Activated CD4-positive, alpha-beta memory T cell treated with anti-CD3 and anti-CD28 coated beads for 36 hours (primary cell): ENCODE data around the gene RBMS3. TPM values are rescaled to one million over a fixed set of nuclear protein-coding genes. Genes with fewer than 3 reads are reported as not detected.

Source experiments
- CTCF ChIA-PET: fragments of 350-600 bp; sonication (Branson Sonifier 250); formaldehyde crosslinking; loops from one replicate; lab custom pipeline; 2021; ENCODE audit warnings: antibody characterized with exemption, inconsistent platforms; lab: Charles Lee
- POLR2A ChIA-PET: fragments of 350-600 bp; sonication (Branson Sonifier 250); formaldehyde crosslinking; loops from one replicate; lab custom pipeline; 2021; ENCODE audit warnings: antibody characterized with exemption; lab: Charles Lee
- DNase-seq: peaks from one replicate; pipeline ENCODE4 v3.0.0-alpha.2; 2020
- H3K27ac Mint-ChIP-seq: one replicate; pipeline ENCODE4 v1.8.0; 2021; ENCODE audit warnings: mixed read lengths
- H3K27me3 Mint-ChIP-seq: one replicate; pipeline ENCODE4 v1.8.0; 2021; ENCODE audit warnings: mixed read lengths
- H3K36me3 Mint-ChIP-seq: one replicate; pipeline ENCODE4 v1.8.0; 2021; ENCODE audit warnings: mixed read lengths
- H3K4me1 Mint-ChIP-seq: one replicate; pipeline ENCODE4 v1.8.0; 2021; ENCODE audit warnings: low read depth, mixed read lengths
- H3K4me3 Mint-ChIP-seq: one replicate; pipeline ENCODE4 v1.8.0; 2021; ENCODE audit warnings: mild to moderate bottlenecking, mixed read lengths
- H3K9me3 Mint-ChIP-seq: one replicate; pipeline ENCODE4 v1.8.0; 2021; ENCODE audit warnings: mixed read lengths
- intact Hi-C: fragments of 100-400 bp; cut with micrococcal nuclease; formaldehyde crosslinking; loops from one replicate; pipeline ENCODE4 v1.15.1; 2023
- total RNA-seq, 2 experiments: library from RNA; stranded (reverse); gene quantifications; one replicate each; pipeline ENCODE4 v1.2.3, GENCODE V29; 2021

RBMS3 gene
- total RNA-seq, 2 experiments from 2014 or later: 1.6 TPM

GRCh38 chr3:29972320-29972993, 691.6 kb downstream of the RBMS3 start:
- Mint-ChIP-seq H3K4me1 (no peaks in the 10 kb centered on the region), H3K36me3 (no peaks in the 10 kb centered on the region), H3K27ac (no peak overlapping the region), H3K4me3 (no peak overlapping the region), H3K27me3 (peaks cover 4% of the 10 kb centered on the region), H3K9me3 (no peaks in the 10 kb centered on the region)
- DNase-seq: no peak
- intact Hi-C loops: no loop called here
- ChIA-PET POLR2A (no interaction called here), CTCF (no interaction called here)

GRCh38 chr3:29973763-29974162, 692.9 kb downstream of the RBMS3 start:
- peaks cover 4% of the 10 kb centered on the region for H3K27me3 Mint-ChIP-seq
- no peaks in the 10 kb centered on the region for H3K4me1 Mint-ChIP-seq
- no peak overlapping the region for H3K4me3 Mint-ChIP-seq
- H3K27ac Mint-ChIP-seq: no peak overlapping the region
- H3K9me3 Mint-ChIP-seq: no peaks in the 10 kb centered on the region
- DNase-seq: no peak
- CTCF ChIA-PET: no interaction called here
- intact Hi-C loops: no loop called here
- no peaks in the 10 kb centered on the region for H3K36me3 Mint-ChIP-seq
- POLR2A ChIA-PET: no interaction called here

GRCh38 chr3:29976871-29977270, 696.0 kb downstream of the RBMS3 start:
- no peaks in the 10 kb centered on the region for H3K36me3 Mint-ChIP-seq
- intact Hi-C loops: no loop called here

GRCh38 chr3:29977360-29977759, 696.5 kb downstream of the RBMS3 start:
- peaks cover 6% of the 10 kb centered on the region for H3K27me3 Mint-ChIP-seq
- POLR2A ChIA-PET: no interaction called here

More at GRCh38 chr3:29976871-29977270, 696.0 kb downstream of the RBMS3 start:
- H3K4me3 Mint-ChIP-seq: no peak overlapping the region
- DNase-seq: no peak
- no peaks in the 10 kb centered on the region for H3K9me3 Mint-ChIP-seq
- ChIA-PET CTCF (no interaction called here), POLR2A (no interaction called here)
- H3K27ac Mint-ChIP-seq: no peak overlapping the region
- peaks cover 6% of the 10 kb centered on the region for H3K27me3 Mint-ChIP-seq
- no peaks in the 10 kb centered on the region for H3K4me1 Mint-ChIP-seq

GRCh38 chr3:29978036-29978435, 697.2 kb downstream of the RBMS3 start:
- H3K36me3 Mint-ChIP-seq: no peaks in the 10 kb centered on the region
- peaks cover 6% of the 10 kb centered on the region for H3K27me3 Mint-ChIP-seq
- H3K4me1 Mint-ChIP-seq: no peaks in the 10 kb centered on the region
- CTCF ChIA-PET: no interaction called here
- no peak overlapping the region for H3K27ac Mint-ChIP-seq
- peaks cover 7% of the 10 kb centered on the region for H3K9me3 Mint-ChIP-seq
- DNase-seq: no peak
- POLR2A ChIA-PET: no interaction called here
- intact Hi-C loops: no loop called here
- H3K4me3 Mint-ChIP-seq: no peak overlapping the region

More at GRCh38 chr3:29977360-29977759, 696.5 kb downstream of the RBMS3 start:
- H3K36me3 Mint-ChIP-seq: no peaks in the 10 kb centered on the region
- no peak overlapping the region for H3K4me3 Mint-ChIP-seq
- intact Hi-C loops: no loop called here
- H3K4me1 Mint-ChIP-seq: no peaks in the 10 kb centered on the region
- H3K27ac Mint-ChIP-seq: no peak overlapping the region
- H3K9me3 Mint-ChIP-seq: peaks cover 2% of the 10 kb centered on the region
- CTCF ChIA-PET: no interaction called here
- DNase-seq: no peak

- Mint-ChIP-seq H3K27ac (no peak overlapping the region), H3K4me1 (no peaks in the 10 kb centered on the region), H3K4me3 (no peak overlapping the region), H3K27me3 (peaks cover 16% of the 10 kb centered on the region), H3K36me3 (no peaks in the 10 kb centered on the region), H3K9me3 (no peaks in the 10 kb centered on the region)
- DNase-seq: no peak
- ChIA-PET POLR2A (no interaction called here), CTCF (no interaction called here)
- intact Hi-C loops: no loop called here
Observed at GRCh38 chr3:29991198-29991597, 710.3 kb downstream of the RBMS3 start.

- Mint-ChIP-seq H3K27me3 (peaks cover 1% of the 10 kb centered on the region), H3K36me3 (no peaks in the 10 kb centered on the region), H3K4me3 (no peak overlapping the region), H3K4me1 (no peaks in the 10 kb centered on the region), H3K9me3 (peaks cover 2% of the 10 kb centered on the region), H3K27ac (no peak overlapping the region)
- ChIA-PET POLR2A (no interaction called here), CTCF (interaction anchor here (1.9 kb wide), 1 partner anchor 10 kb away, joined by 13 read pairs; no protein-coding TSS in a partner anchor)
- DNase-seq: no peak
- intact Hi-C loops: no loop called here
Observed at GRCh38 chr3:30002797-30003196, 721.9 kb downstream of the RBMS3 start.

GRCh38 chr3:30003741-30004140, 722.9 kb downstream of the RBMS3 start:
- CTCF ChIA-PET: interaction anchor here (0.7 to 1.9 kb wide), 2 partner anchors 9 to 110 kb away, joined by 4 to 13 read pairs; no protein-coding TSS in a partner anchor
- H3K4me3 Mint-ChIP-seq: no peak overlapping the region

GRCh38 chr3:30004481-30004880, 723.6 kb downstream of the RBMS3 start:
- intact Hi-C loops: no loop called here
- CTCF ChIA-PET: no interaction called here

More at GRCh38 chr3:30003741-30004140, 722.9 kb downstream of the RBMS3 start:
- intact Hi-C loops: no loop called here
- H3K27ac Mint-ChIP-seq: no peak overlapping the region
- peaks cover 2% of the 10 kb centered on the region for H3K9me3 Mint-ChIP-seq
- POLR2A ChIA-PET: no interaction called here
- no peak for DNase-seq
- H3K4me1 Mint-ChIP-seq: no peaks in the 10 kb centered on the region
- H3K36me3 Mint-ChIP-seq: no peaks in the 10 kb centered on the region
- H3K27me3 Mint-ChIP-seq: peaks cover 4% of the 10 kb centered on the region

GRCh38 chr3:30006111-30006510, 725.2 kb downstream of the RBMS3 start:
- intact Hi-C loops: no loop called here
- no peaks in the 10 kb centered on the region for H3K4me1 Mint-ChIP-seq
- H3K4me3 Mint-ChIP-seq: no peak overlapping the region
- POLR2A ChIA-PET: no interaction called here
- no peak for DNase-seq
- peaks cover 8% of the 10 kb centered on the region for H3K27me3 Mint-ChIP-seq
- no peak overlapping the region for H3K27ac Mint-ChIP-seq
- CTCF ChIA-PET: no interaction called here
- H3K9me3 Mint-ChIP-seq: no peaks in the 10 kb centered on the region
- no peaks in the 10 kb centered on the region for H3K36me3 Mint-ChIP-seq

More at GRCh38 chr3:30004481-30004880, 723.6 kb downstream of the RBMS3 start:
- Mint-ChIP-seq H3K4me1 (no peaks in the 10 kb centered on the region), H3K9me3 (no peaks in the 10 kb centered on the region), H3K36me3 (no peaks in the 10 kb centered on the region), H3K27me3 (peaks cover 4% of the 10 kb centered on the region), H3K27ac (no peak overlapping the region), H3K4me3 (no peak overlapping the region)
- POLR2A ChIA-PET: no interaction called here
- no peak for DNase-seq

GRCh38 chr3:30007668-30008067, 726.8 kb downstream of the RBMS3 start:
- peaks cover 10% of the 10 kb centered on the region for H3K27me3 Mint-ChIP-seq
- DNase-seq: no peak
- H3K36me3 Mint-ChIP-seq: no peaks in the 10 kb centered on the region
- ChIA-PET POLR2A (no interaction called here), CTCF (interaction anchor here (1.3 kb wide), 1 partner anchor 192 kb away, joined by 3 read pairs; no protein-coding TSS in a partner anchor)
- H3K9me3 Mint-ChIP-seq: no peaks in the 10 kb centered on the region
- no peaks in the 10 kb centered on the region for H3K4me1 Mint-ChIP-seq
- no peak overlapping the region for H3K27ac Mint-ChIP-seq
- intact Hi-C loops: no loop called here
- H3K4me3 Mint-ChIP-seq: no peak overlapping the region

- Mint-ChIP-seq H3K27me3 (peaks cover 10% of the 10 kb centered on the region), H3K9me3 (no peaks in the 10 kb centered on the region), H3K36me3 (no peaks in the 10 kb centered on the region), H3K4me1 (no peaks in the 10 kb centered on the region), H3K27ac (no peak overlapping the region), H3K4me3 (no peak overlapping the region)
- ChIA-PET POLR2A (no interaction called here), CTCF (interaction anchor here (0.8 to 7.5 kb wide), 5 partner anchors 9 to 741 kb away, joined by 3 to 77 read pairs (median 6); no protein-coding TSS in a partner anchor)
- intact Hi-C loops: no loop called here
- no peak for DNase-seq
Observed at GRCh38 chr3:30011237-30011803, 730.4 kb downstream of the RBMS3 start.
